ENCODE data around the gene SPSB2. TPM values are rescaled to one million over a fixed set of nuclear protein-coding genes. Genes with fewer than 3 reads are reported as not detected.
"Not testable (repeated sequence)": the region's sequence is repeated elsewhere in the genome, so short reads cannot be mapped to it uniquely, and the experiment has no call there.

Gene SPSB2
- total and polyA plus RNA-seq, 2 experiments from 2014 or later, result 8.2 to 13.1 TPM

- DNase-seq (ENCODE audit: low spot score), result peak; percentile 43
- Mint-ChIP-seq H3K4me3 (peak overlapping the region; percentile 94), H3K27me3 (ENCODE audit: insufficient read depth, low read depth, poor library complexity) (peaks cover 39% of the 10 kb centered on the region), H3K36me3 (ENCODE audit: low read depth) (peaks cover 77% of the 10 kb centered on the region), H3K27ac (no peak overlapping the region), H3K9me3 (no peaks in the 10 kb centered on the region; the same call in 2 of the 3 replicates), H3K4me1 (peaks cover 45% of the 10 kb centered on the region)
- Histone ChIP-seq H3K4me3 (peak overlapping the region; percentile 97), H3K79me2 (replicated peaks; ENCODE audit: insufficient read depth) (peaks cover 26% of the 10 kb centered on the region), H3K4me2 (peak overlapping the region; percentile 100), H3K27ac (ENCODE audit: low read depth) (peak overlapping the region; percentile 83; the same call in 1 of the 2 replicates), H4K20me1 (replicated peaks; ENCODE audit: insufficient read depth) (peaks cover 24% of the 10 kb centered on the region), H3K27me3 (ENCODE audit: insufficient read depth) (no peaks in the 10 kb centered on the region), H3K4me1 (ENCODE audit: insufficient read depth) (peaks cover 41% of the 10 kb centered on the region), H3F3A (replicated peaks; ENCODE audit: low read depth) (peaks cover 48% of the 10 kb centered on the region), H2AFZ (no peak overlapping the region), H3K9me2 (ENCODE audit: insufficient read depth) (no peaks in the 10 kb centered on the region), H3K36me3 (ENCODE audit: insufficient read depth) (peaks cover 23% of the 10 kb centered on the region)
- ATAC-seq, result peak; percentile 0; the same call in 2 of the 3 replicates
- TF ChIP-seq EZH2 (IDR thresholded peaks at IDR 0.05; ENCODE audit: low read depth, unreplicated experiment), result no peak
- TF ChIP-seq EZH2phosphoT487 (IDR thresholded peaks at IDR 0.05; ENCODE audit: unreplicated experiment), result no peak
- TF ChIP-seq REST (IDR thresholded peaks at IDR 0.05; ENCODE audit: unreplicated experiment), result no peak
- TF ChIP-seq ZNF462 (CRISPR knock-in tag; IDR thresholded peaks at IDR 0.05), result no peak
These were observed 6.8 kb downstream of the SPSB2 start for GRCh38 chr12:6866163-6866919.

GRCh38 chr12:6865307-6865706 lies 7.8 kb downstream of the SPSB2 start:
- H3K27me3 ChIP-seq (ENCODE audit: insufficient read depth); DNase-seq (ENCODE audit: low spot score); H3K27ac ChIP-seq (ENCODE audit: low read depth); H3K27ac Mint-ChIP-seq; H3K4me2 ChIP-seq; H3K9me3 Mint-ChIP-seq; ATAC-seq; H2AFZ ChIP-seq; H3K9me2 ChIP-seq (ENCODE audit: insufficient read depth); H3K4me3 ChIP-seq: not testable (repeated sequence)
- Histone ChIP-seq H3K79me2 (replicated peaks; ENCODE audit: insufficient read depth) (peaks cover 26% of the 10 kb centered on the region), H3K36me3 (ENCODE audit: insufficient read depth) (peaks cover 16% of the 10 kb centered on the region), H3K4me1 (ENCODE audit: insufficient read depth) (peaks cover 32% of the 10 kb centered on the region), H3F3A (replicated peaks; ENCODE audit: low read depth) (peaks cover 37% of the 10 kb centered on the region), H4K20me1 (replicated peaks; ENCODE audit: insufficient read depth) (peaks cover 17% of the 10 kb centered on the region)
- peak overlapping the region; percentile 3; the same call in 1 of the 3 replicates for H3K4me3 Mint-ChIP-seq
- peaks cover 77% of the 10 kb centered on the region for H3K36me3 Mint-ChIP-seq (ENCODE audit: low read depth)
- peaks cover 35% of the 10 kb centered on the region for H3K4me1 Mint-ChIP-seq
- peaks cover 35% of the 10 kb centered on the region for H3K27me3 Mint-ChIP-seq (ENCODE audit: insufficient read depth, low read depth, poor library complexity)

Measured in GM23338 (cell line).